Measurements from ENCODE around the gene CCDC92.

CCDC92 gene

GRCh38 chr12:123973552-123974341, 1.1 kb upstream of the CCDC92 start:
- peak; percentile 16 to 21 for DNase-seq

DNA sequence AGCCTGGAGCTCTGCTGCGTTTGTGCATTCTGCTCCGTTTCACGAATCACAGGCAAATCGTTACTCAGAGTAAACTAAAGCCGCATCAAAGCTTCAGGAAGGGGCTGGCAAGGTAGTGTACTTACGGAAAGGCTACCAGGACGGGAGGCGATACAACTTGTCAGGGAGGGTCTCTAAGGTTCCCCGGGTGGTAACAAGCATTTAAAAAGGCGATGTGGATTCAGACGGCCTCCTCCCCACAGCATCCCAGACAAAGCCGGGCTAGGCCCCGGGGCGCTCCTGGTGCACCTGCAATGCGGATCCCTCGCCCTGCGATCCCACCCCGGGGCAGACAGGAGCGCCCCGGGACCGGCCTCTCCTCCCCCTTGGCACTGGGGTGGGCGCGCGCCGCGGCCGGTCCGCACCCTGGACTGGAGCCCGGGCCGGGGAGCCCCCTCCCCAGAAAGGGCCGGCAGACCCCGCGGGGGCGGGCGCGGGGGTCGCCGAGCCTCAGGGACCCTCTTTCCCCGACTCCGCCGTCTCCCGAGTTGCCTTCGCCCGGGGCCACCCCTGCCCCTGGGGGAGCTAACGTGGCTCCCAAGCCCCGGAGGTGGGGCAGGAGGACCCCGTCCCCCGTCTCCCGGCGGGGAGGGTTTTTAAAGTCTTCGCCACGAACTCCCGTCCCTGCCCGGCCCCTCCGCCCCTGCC, 718 bp downstream of the CCDC92 start:
- peak in 1 of 2 donors; percentile 36 for DNase-seq

GRCh38 chr12:123971449-123971769, 1.2 kb downstream of the CCDC92 start:
- DNase-seq, result no peak

DNA sequence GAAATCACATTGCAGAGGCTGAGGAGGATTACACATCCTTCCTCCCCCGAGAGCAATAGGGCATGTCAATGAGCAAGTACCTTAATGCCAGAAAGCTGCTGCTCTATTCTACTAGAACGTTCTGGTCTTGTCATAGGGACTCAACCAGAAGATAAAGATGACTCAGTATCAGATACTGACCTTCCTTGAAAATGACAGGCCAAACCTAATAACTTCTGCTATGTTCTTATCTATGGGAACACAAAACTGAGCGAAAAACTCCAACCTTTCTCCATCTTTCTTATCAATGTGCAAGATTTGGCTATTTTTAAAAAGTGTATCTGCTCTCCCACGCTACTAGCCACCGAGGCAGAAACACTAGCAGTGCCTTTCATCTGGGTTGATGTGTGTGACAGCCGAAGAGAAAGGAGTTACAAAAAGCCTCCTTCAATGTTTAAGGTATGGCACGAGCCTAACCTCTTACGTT, 5.5 kb downstream of the CCDC92 start:
- DNase-seq, result no peak

GRCh38 chr12:123966596-123966995, 6.0 kb downstream of the CCDC92 start:
- no peak for DNase-seq

GRCh38 chr12:123965382-123965781, 7.2 kb downstream of the CCDC92 start:
- DNase-seq, result no peak

- DNase-seq, result no peak
Measured at GRCh38 chr12:123963821-123964220, 8.8 kb downstream of the CCDC92 start.

DNA sequence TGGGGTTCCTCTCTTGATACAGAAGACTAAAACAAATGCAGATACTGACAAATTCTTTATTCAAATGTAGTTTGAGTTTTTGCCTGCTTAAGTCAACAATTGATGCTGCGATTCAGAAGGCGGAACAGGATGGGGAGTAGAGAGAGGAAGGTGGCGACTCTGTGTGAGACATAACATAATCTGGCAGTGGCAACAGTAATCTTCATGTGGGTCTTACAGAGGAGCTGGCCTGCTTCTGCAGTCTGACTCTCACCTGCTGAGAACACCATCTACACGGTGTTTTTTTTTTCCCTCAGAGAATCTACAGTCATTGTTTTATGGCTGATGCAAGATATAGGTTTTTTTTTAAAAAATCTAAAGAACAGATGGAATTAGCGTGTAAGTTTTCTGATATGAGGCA, 10.1 kb downstream of the CCDC92 start:
- no peak for DNase-seq

DNA sequence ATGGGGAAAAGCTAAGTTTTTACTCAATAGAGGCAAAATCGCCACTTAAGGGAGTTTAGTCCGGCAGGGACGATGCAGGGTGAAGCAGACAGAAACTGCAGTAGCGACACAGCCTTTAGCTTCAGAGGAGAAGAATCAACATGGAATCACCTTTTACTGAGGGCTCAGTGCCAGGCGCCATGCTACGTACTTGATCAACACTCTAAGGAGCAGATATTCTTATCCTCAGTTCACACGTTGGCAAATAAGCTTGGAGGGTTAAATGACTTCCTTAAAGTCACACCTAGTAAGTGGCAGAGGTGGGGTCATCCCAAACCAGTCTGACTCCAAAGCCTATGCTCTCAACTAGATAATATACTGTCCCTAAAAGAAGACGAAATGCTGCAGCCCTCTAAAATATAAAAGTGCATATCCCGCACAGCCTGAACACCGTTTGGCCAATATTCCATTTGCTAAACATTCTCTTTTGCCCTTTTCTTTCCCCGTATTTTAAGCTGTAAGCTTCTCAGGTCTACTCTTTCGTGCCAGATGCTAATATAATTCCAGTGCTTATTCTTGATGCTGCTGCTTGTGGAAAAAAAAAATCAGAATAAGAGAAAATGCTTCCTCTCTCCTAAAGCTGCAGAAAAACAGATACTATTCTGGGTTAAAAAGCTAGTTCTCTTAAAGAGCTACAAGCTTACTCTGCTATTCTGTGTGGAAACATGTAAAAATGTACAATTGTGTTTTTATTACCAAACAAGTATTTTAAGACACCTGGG, 10.9 kb downstream of the CCDC92 start:
- no peak for DNase-seq

GRCh38 chr12:123960856-123961255, 11.8 kb downstream of the CCDC92 start:
- DNase-seq, result no peak

- no peak for DNase-seq
Measured at GRCh38 chr12:123960029-123960735, 12.4 kb downstream of the CCDC92 start.

- no peak for DNase-seq
Measured at GRCh38 chr12:123958876-123959275, 13.8 kb downstream of the CCDC92 start.

- no peak for DNase-seq
Measured at GRCh38 chr12:123958462-123958861, 14.2 kb downstream of the CCDC92 start.

- DNase-seq, result no peak
Measured at GRCh38 chr12:123957196-123957595, 15.4 kb downstream of the CCDC92 start.

DNA sequence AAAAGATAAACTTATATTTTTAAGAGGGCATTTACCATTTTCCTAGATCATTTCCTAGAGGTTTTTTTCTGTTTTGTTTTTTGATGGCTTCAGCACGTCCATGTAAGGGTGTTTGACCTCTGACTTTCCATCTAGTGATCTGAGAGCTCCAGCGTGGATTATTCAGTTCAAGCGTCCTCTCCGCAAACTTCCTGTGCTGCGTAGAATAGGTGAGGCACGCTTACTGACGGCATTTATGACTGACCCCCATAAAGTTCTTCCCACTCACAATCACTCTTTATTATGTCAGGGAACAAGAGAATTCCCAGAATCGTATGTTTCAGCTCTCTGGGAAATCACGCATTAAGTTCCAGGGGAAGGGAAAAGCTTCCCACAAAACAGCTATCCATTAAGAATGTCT, 16.4 kb downstream of the CCDC92 start:
- no peak for DNase-seq

GRCh38 chr12:123954647-123955350, 17.8 kb downstream of the CCDC92 start:
- DNase-seq, result no peak

GRCh38 chr12:123952037-123952436, 20.6 kb downstream of the CCDC92 start:
- no peak for DNase-seq

GRCh38 chr12:123951467-123951866, 21.2 kb downstream of the CCDC92 start:
- no peak for DNase-seq

- DNase-seq, result no peak
Measured at GRCh38 chr12:123950476-123951349, 21.9 kb downstream of the CCDC92 start.

DNA sequence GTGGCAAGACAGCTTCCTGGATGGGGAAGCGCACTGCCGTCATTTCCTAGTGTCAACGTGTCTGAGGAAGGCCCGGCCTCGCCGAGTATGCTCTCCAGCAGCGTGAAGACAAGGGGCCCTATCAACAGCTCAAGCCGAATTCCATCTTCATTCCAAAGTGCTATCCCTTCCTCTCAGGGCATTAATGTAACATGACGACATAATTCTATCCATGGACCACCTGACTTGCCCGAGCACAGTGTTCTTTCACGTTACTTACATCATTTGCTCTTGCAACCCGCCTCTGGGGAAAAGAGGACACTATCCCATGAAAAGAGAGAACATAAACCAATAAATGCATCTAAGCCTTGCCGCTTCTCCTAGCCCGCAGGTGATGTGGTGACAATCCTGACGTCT, 22.9 kb downstream of the CCDC92 start:
- no peak for DNase-seq
